Endothelial cell of umbilical vein (primary cell): ENCODE data around the gene REPIN1. TPM values are rescaled to one million over a fixed set of nuclear protein-coding genes. Genes with fewer than 3 reads are reported as not detected.
A peak's percentile ranks its signal among the peaks of the same experiment; 100 is the strongest.

Experiments used
- BruUV-seq: library from RNA; stranded (reverse); fragments of 400-500 nt; replicated peaks from 2 replicates; lab custom pipeline; 2021; lab: Mats Ljungman, UMichigan
- CTCF ChIA-PET: fragments of 300-600, 350-600 bp; sonication (Branson Sonifier 250); formaldehyde crosslinking; loops from one replicate; lab custom pipeline; 2021; ENCODE audit warnings: antibody characterized with exemption, inconsistent platforms; lab: Charles Lee
- POLR2A ChIA-PET: fragments of 300-600, 350-600 bp; sonication (Branson Sonifier 250); formaldehyde crosslinking; loops from one replicate; lab custom pipeline; 2021; ENCODE audit warnings: antibody characterized with exemption, inconsistent platforms; lab: Charles Lee
- DNase-seq: peaks from one replicate; pipeline ENCODE4 v3.0.0-alpha.2; 2011; ENCODE audit warnings: low read depth, low spot score
- FAIRE-seq: peaks from 2 replicates; lab custom pipeline; 2011; peaks lifted over from hg19 to GRCh38; lab: Jason Lieb, UNC
- H2AFZ ChIP-seq: 2 replicates; pipeline ENCODE4 v1.6.0; 2012; ENCODE audit warnings: low read depth, low read length, control low read depth, inconsistent platforms
- H3K27ac ChIP-seq: 2 replicates; pipeline ENCODE4 v1.5.1; 2011; ENCODE audit warnings: low read depth, mild to moderate bottlenecking, control low read depth, low read length, moderate library complexity; ENCODE audit not compliant: insufficient read depth
- H3K27me3 ChIP-seq, 2 experiments: 2 replicates each; pipeline versions ENCODE4 v1.6.0 to v1.6.1; 2011; ENCODE audit warnings: low read length in 2 of 2, mixed read lengths in 1 of 2; ENCODE audit not compliant: control insufficient read depth in 2 of 2, insufficient read depth in 2 of 2
- H3K36me3 ChIP-seq, 2 experiments: 2 replicates in 1 of 2; 3 replicates in 1 of 2; pipeline ENCODE4 v1.5.1; 2011; ENCODE audit warnings: low read length in 2 of 2, mild to moderate bottlenecking in 1 of 2, moderate library complexity in 1 of 2; ENCODE audit not compliant: control insufficient read depth in 2 of 2, insufficient read depth in 2 of 2; ENCODE audit errors: extremely low read depth in 1 of 2
- H3K4me1 ChIP-seq: 3 replicates; pipeline ENCODE4 v1.5.1; 2011; ENCODE audit warnings: mild to moderate bottlenecking, low read length; ENCODE audit not compliant: control insufficient read depth, insufficient read depth; ENCODE audit errors: extremely low read depth
- H3K4me2 ChIP-seq: 2 replicates; pipeline ENCODE4 v1.6.1; 2011; ENCODE audit warnings: low read length, control low read depth, mixed read lengths; ENCODE audit not compliant: insufficient read depth
- H3K4me3 ChIP-seq, 3 experiments: fragments of 200-600 bp in 1 of 3; sonication (generic), shearing (Covaris generic) in 1 of 3; replicated peaks in 1 of 3; 2 replicates each; pipeline ENCODE4 v1.5.1; 2011 to 2016; ENCODE audit warnings: control low read depth in 3 of 3, low read length in 3 of 3, mild to moderate bottlenecking in 2 of 3, inconsistent platforms in 1 of 3, low read depth in 1 of 3, moderate library complexity in 1 of 3; ENCODE audit not compliant: insufficient read depth in 1 of 3
- H3K79me2 ChIP-seq: 2 replicates; pipeline ENCODE4 v1.6.0; 2012; ENCODE audit warnings: low read length, inconsistent platforms; ENCODE audit not compliant: control insufficient read depth, insufficient read depth
- H3K9ac ChIP-seq: replicated peaks from 2 replicates; pipeline ENCODE3; 2011; ENCODE audit warnings: low read length, control low read depth; ENCODE audit not compliant: insufficient read depth; ENCODE audit errors: extremely low read depth
- H3K9me1 ChIP-seq: replicated peaks from 3 replicates; pipeline ENCODE4 v1.6.0; 2011; ENCODE audit warnings: mild to moderate bottlenecking, low read length; ENCODE audit not compliant: control insufficient read depth, insufficient read depth; ENCODE audit errors: extremely low read depth
- H3K9me3 ChIP-seq: replicated peaks from 2 replicates; pipeline ENCODE4 v1.5.1; 2012; ENCODE audit warnings: low read length, inconsistent platforms; ENCODE audit not compliant: control insufficient read depth, insufficient read depth
- H4K20me1 ChIP-seq: replicated peaks from 2 replicates; pipeline ENCODE3; 2011; ENCODE audit warnings: mild to moderate bottlenecking, low read length; ENCODE audit not compliant: control insufficient read depth, insufficient read depth; ENCODE audit errors: extremely low read depth
- EZH2 ChIP-seq: IDR thresholded peaks from 2 replicates; pipeline ENCODE4 v1.6.1; 2012; ENCODE audit warnings: borderline replicate concordance, low read depth, mild to moderate bottlenecking, moderate library complexity, low read length, inconsistent platforms; ENCODE audit not compliant: severe bottlenecking
- FOS ChIP-seq: IDR thresholded peaks from 2 replicates; pipeline ENCODE4 v1.6.1; 2011; ENCODE audit warnings: mild to moderate bottlenecking, low read length, moderate library complexity, borderline replicate concordance; ENCODE audit not compliant: insufficient read depth
- GATA2 ChIP-seq: IDR thresholded peaks from 2 replicates; pipeline ENCODE4 v1.7.0; 2011; ENCODE audit warnings: low read depth, mild to moderate bottlenecking, moderate library complexity, mixed read lengths, low read length; ENCODE audit not compliant: insufficient read length, insufficient read depth
- JUN ChIP-seq: IDR thresholded peaks from 2 replicates; pipeline ENCODE4 v1.6.1; 2011; ENCODE audit warnings: borderline replicate concordance, low read depth; ENCODE audit not compliant: insufficient read length, insufficient read depth
- MYC ChIP-seq: IDR thresholded peaks from one replicate; pipeline ENCODE4 v1.6.1; 2011; ENCODE audit warnings: mild to moderate bottlenecking, low read depth, low read length
- POLR2A ChIP-seq: IDR thresholded peaks from 2 replicates; pipeline ENCODE4 v1.6.1; 2012; ENCODE audit warnings: low read depth, mild to moderate bottlenecking, control low read depth, low read length
- POLR2AphosphoS5 ChIP-seq: IDR thresholded peaks from 2 replicates; pipeline ENCODE4 v1.6.1; 2012; ENCODE audit warnings: low read depth, mild to moderate bottlenecking, control low read depth, low read length, moderate library complexity; ENCODE audit not compliant: insufficient read depth
- dilution Hi-C: fragments of 300-500 bp; cut with MboI; formaldehyde crosslinking; loops from one replicate; pipeline ENCODE4 v1.15.0; 2019; ENCODE audit warnings: low sequenced_read_pairs; ENCODE audit not compliant: extremely low pct_ligation_motif_present
- intact Hi-C: fragments of 100-400 bp; cut with micrococcal nuclease; formaldehyde crosslinking; loops from one replicate; pipeline ENCODE4 v1.10.0; 2022
- polyA plus RNA-seq, 4 experiments: library from polyadenylated mRNA; depleted of rRNA in 3 of 4; stranded (reverse) in 3 of 4; unstranded in 1 of 4; fragments of >200 nt; gene quantifications; 2 replicates each; pipeline versions ENCODE4 v1.2.1 to v1.2.3, GENCODE V29; 2011 to 2012; ENCODE audit warnings: missing spikeins in 1 of 4
- total RNA-seq: library from RNA; stranded (reverse); gene quantifications from 2 replicates; pipeline ENCODE4 v1.2.3, GENCODE V29; 2021
- TF ChIP-seq, protein P1 (sequence below), 2 donors: IDR thresholded peaks; 1 replicate in 1 of 2; 2 replicates in 1 of 2; pipeline ENCODE4 v1.5.1; 2011; ENCODE audit warnings: low read length in 2 of 2, mild to moderate bottlenecking in 2 of 2, moderate library complexity in 2 of 2, control low read depth in 1 of 2, inconsistent platforms in 1 of 2, low read depth in 1 of 2; ENCODE audit not compliant: insufficient read depth in 1 of 2; ENCODE audit errors: extremely low read depth in 1 of 2
- TF ChIP-seq, protein P2 (sequence below): IDR thresholded peaks from 2 replicates; pipeline ENCODE4 v1.6.1; 2011; ENCODE audit not compliant: insufficient read depth, insufficient read length

Gene REPIN1
- total and polyA plus RNA-seq, 2 donors (not counting 3 experiments of a cell fraction or from before 2014, with no cell fraction given), result 108 to 140 TPM

DNA sequence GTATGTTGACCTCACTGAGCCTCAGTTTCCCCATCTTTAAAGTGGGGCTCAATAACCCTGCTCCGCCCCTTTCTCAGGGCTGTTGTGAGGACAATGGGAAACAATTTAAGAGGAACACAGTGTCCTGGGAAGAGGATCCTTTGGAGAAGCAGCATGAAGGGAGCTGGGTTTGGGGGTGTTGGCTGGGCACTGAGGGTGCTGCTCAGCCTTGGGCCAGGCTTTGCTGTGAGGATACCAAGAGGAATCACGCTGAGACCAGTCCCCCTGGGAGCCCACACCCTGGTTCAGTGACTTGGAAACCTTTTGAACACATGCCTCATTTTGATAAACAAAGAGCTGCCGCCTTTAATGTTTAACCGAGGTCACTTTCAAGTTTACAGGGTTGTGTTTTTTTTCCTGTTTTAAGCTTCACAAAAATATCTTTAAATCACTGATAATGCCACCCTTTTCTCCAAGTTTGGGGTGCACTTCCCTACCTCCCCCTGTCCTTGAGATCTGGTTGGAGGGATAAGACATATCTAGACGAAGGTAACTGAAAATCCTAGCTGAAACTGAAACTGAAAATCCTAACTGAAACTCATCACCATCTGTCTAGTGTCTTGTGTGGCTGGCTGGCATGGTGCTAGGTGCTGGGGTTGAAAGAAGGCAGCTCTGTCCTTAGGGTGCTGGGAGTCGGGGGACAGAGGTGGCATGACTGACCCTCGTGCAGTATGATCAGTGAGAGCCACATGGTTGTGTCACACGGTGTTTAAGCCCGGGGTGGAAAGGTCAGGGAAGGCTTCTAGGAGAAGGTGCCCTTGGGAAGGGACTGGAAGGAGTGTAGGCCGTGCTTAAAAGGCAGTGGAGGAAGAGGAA lies 38.2 kb downstream of the REPIN1 start:
- no peaks in the 10 kb centered on the region for H3K79me2 ChIP-seq
- ChIA-PET POLR2A (no interaction called here), CTCF (interaction anchor here (0.6 to 2.4 kb wide), 9 partner anchors 12 to 470 kb away, joined by 3 to 6 read pairs (median 4); no protein-coding TSS in a partner anchor)
- TF ChIP-seq, protein P1, sequence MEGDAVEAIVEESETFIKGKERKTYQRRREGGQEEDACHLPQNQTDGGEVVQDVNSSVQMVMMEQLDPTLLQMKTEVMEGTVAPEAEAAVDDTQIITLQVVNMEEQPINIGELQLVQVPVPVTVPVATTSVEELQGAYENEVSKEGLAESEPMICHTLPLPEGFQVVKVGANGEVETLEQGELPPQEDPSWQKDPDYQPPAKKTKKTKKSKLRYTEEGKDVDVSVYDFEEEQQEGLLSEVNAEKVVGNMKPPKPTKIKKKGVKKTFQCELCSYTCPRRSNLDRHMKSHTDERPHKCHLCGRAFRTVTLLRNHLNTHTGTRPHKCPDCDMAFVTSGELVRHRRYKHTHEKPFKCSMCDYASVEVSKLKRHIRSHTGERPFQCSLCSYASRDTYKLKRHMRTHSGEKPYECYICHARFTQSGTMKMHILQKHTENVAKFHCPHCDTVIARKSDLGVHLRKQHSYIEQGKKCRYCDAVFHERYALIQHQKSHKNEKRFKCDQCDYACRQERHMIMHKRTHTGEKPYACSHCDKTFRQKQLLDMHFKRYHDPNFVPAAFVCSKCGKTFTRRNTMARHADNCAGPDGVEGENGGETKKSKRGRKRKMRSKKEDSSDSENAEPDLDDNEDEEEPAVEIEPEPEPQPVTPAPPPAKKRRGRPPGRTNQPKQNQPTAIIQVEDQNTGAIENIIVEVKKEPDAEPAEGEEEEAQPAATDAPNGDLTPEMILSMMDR (IDR thresholded peaks at IDR 0.05; ENCODE audit: extremely low read depth in 1 of 2, insufficient read depth in 1 of 2, low read depth in 1 of 2, low read length in 2 of 2), result no peak
- no peak for TF ChIP-seq MYC
- TF ChIP-seq JUN, result no peak
- TF ChIP-seq, protein P2, sequence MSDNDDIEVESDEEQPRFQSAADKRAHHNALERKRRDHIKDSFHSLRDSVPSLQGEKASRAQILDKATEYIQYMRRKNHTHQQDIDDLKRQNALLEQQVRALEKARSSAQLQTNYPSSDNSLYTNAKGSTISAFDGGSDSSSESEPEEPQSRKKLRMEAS, result no peak
- no peak for TF ChIP-seq FOS
- TF ChIP-seq POLR2A, result no peak
- no peak for TF ChIP-seq GATA2
- TF ChIP-seq POLR2AphosphoS5, result no peak
- no peak for TF ChIP-seq EZH2
- H3K4me3 ChIP-seq, result peak overlapping the region in 1 of 3 experiments; percentile 5
- no peaks in the 10 kb centered on the region for H3K9me3 ChIP-seq
- peak overlapping the region; percentile 8 for H3K4me2 ChIP-seq
- H3K9ac ChIP-seq, result no peak overlapping the region
- H3K4me1 ChIP-seq, result peaks cover 15% of the 10 kb centered on the region
- no peaks in the 10 kb centered on the region for H4K20me1 ChIP-seq
- no TSS peak for BruUV-seq
- intact Hi-C loops (no loop called here), dilution Hi-C loops (no loop called here)
- no peaks in the 10 kb centered on the region for H3K27me3 ChIP-seq
- H2AFZ ChIP-seq, result peak overlapping the region; percentile 9
- DNase-seq (peak; percentile 13), FAIRE-seq (peak; percentile 8)
- no peak overlapping the region for H3K27ac ChIP-seq
- no peaks in the 10 kb centered on the region for H3K36me3 ChIP-seq
- no peaks in the 10 kb centered on the region for H3K9me1 ChIP-seq
